Loucy (cell line): ENCODE data around the gene PPP1R37.
A peak's percentile ranks its signal among the peaks of the same experiment; 100 is the strongest.

Experiments used
- H2AFZ ChIP-seq: fragments of 200-600 bp; sonication (generic); 2 replicates; pipeline ENCODE4 v1.6.0; 2016; ENCODE audit warnings: antibody characterized with exemption, mild to moderate bottlenecking, low read length, moderate library complexity
- H3F3A ChIP-seq: fragments of 200-600 bp; 2 replicates; pipeline ENCODE4 v1.6.0; 2016; ENCODE audit warnings: antibody characterized with exemption, low read depth, mild to moderate bottlenecking
- H3K27me3 ChIP-seq: fragments of 200-600 bp; sonication (generic); 2 replicates; pipeline ENCODE4 v1.6.1; 2014; ENCODE audit warnings: low read length, mild to moderate bottlenecking; ENCODE audit not compliant: insufficient read depth, poor library complexity, severe bottlenecking
- H3K36me3 ChIP-seq: fragments of 200-600 bp; sonication (generic); 2 replicates; pipeline ENCODE4 v1.6.1; 2016; ENCODE audit warnings: low read length; ENCODE audit not compliant: insufficient read depth
- H3K4me1 ChIP-seq: fragments of 200-600 bp; sonication (generic); 2 replicates; pipeline ENCODE4 v1.5.1; 2014; ENCODE audit warnings: low read length, mild to moderate bottlenecking; ENCODE audit not compliant: insufficient read depth, poor library complexity, severe bottlenecking
- H3K4me2 ChIP-seq: fragments of 200-600 bp; sonication (generic); 2 replicates; pipeline ENCODE4 v1.6.0; 2014; ENCODE audit warnings: antibody characterized with exemption, low read length, low read depth, mild to moderate bottlenecking; ENCODE audit not compliant: poor library complexity, severe bottlenecking
- H3K4me3 ChIP-seq: fragments of 200-600 bp; sonication (generic); 2 replicates; pipeline ENCODE4 v1.5.1; 2014; ENCODE audit warnings: low read length, mild to moderate bottlenecking, mixed read lengths; ENCODE audit not compliant: poor library complexity, severe bottlenecking
- H3K79me2 ChIP-seq: fragments of 200-600 bp; sonication (generic); 2 replicates; pipeline ENCODE4 v1.6.1; 2014; ENCODE audit warnings: low read length; ENCODE audit not compliant: insufficient read depth
- H3K9ac ChIP-seq: fragments of 200-600 bp; sonication (generic); 2 replicates; pipeline ENCODE4 v1.6.0; 2014; ENCODE audit warnings: mild to moderate bottlenecking, low read depth, low read length, moderate library complexity; ENCODE audit not compliant: poor library complexity, severe bottlenecking
- H3K9me2 ChIP-seq: fragments of 200-600 bp; sonication (generic); replicated peaks from 2 replicates; pipeline ENCODE4 v1.6.1; 2016; ENCODE audit warnings: low read depth, low read length, mixed read lengths
- H3K9me3 ChIP-seq: fragments of 200-600 bp; sonication (generic); 2 replicates; pipeline ENCODE4 v1.6.1; 2014; ENCODE audit warnings: mild to moderate bottlenecking, antibody characterized with exemption, low read length, low read depth; ENCODE audit not compliant: insufficient read depth
- H4K20me1 ChIP-seq: fragments of 200-600 bp; sonication (generic); 2 replicates; pipeline ENCODE4 v1.6.0; 2014; ENCODE audit warnings: antibody characterized with exemption, low read length, mild to moderate bottlenecking; ENCODE audit not compliant: insufficient read depth, poor library complexity, severe bottlenecking
- EZH2phosphoT487 ChIP-seq: fragments of 200-600 bp; IDR thresholded peaks from 2 replicates; pipeline ENCODE4 v1.6.1; 2018; ENCODE audit warnings: antibody characterized with exemption, mild to moderate bottlenecking, moderate library complexity, borderline replicate concordance
- TF ChIP-seq, protein P1 (sequence below): fragments of 200-600 bp; sonication (generic); conservative IDR thresholded peaks from 2 replicates; pipeline ENCODE4 v1.5.1; 2014; ENCODE audit warnings: mild to moderate bottlenecking, antibody characterized with exemption, low read length

The PPP1R37 gene

DNA sequence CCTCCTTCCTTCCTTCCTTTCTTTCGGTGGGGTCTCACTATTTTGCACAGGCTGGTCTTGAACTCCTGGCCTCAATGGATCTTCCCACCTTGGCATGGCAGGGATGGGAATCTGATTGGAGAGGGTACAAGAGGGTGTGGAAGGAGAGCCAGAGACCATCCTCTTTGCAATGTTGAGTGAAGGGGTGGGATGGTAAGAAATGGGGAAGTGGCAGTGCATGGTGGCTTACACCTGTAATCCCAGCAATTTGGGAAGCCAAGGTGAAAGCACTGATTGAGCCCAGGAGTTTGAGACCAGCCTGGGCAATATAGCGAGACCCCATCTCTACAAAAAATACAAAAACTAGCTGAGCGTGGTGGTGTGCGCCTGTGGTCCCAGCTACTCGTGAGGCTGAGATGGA lies 91.1 kb downstream of the PPP1R37 start:
- no peak for TF ChIP-seq EZH2phosphoT487
- TF ChIP-seq, protein P1, sequence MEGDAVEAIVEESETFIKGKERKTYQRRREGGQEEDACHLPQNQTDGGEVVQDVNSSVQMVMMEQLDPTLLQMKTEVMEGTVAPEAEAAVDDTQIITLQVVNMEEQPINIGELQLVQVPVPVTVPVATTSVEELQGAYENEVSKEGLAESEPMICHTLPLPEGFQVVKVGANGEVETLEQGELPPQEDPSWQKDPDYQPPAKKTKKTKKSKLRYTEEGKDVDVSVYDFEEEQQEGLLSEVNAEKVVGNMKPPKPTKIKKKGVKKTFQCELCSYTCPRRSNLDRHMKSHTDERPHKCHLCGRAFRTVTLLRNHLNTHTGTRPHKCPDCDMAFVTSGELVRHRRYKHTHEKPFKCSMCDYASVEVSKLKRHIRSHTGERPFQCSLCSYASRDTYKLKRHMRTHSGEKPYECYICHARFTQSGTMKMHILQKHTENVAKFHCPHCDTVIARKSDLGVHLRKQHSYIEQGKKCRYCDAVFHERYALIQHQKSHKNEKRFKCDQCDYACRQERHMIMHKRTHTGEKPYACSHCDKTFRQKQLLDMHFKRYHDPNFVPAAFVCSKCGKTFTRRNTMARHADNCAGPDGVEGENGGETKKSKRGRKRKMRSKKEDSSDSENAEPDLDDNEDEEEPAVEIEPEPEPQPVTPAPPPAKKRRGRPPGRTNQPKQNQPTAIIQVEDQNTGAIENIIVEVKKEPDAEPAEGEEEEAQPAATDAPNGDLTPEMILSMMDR: no peak
- Histone ChIP-seq H3K79me2 (peaks cover 15% of the 10 kb centered on the region; the same call in 1 of the 2 replicates), H3K4me3 (no peak overlapping the region), H3K4me1 (peaks cover 5% of the 10 kb centered on the region), H3K36me3 (no peaks in the 10 kb centered on the region), H3K4me2 (no peak overlapping the region), H4K20me1 (peaks cover 4% of the 10 kb centered on the region), H3K9ac (no peak overlapping the region), H2AFZ (no peak overlapping the region), H3K9me3 (no peaks in the 10 kb centered on the region), H3F3A (no peaks in the 10 kb centered on the region), H3K27me3 (no peaks in the 10 kb centered on the region), H3K9me2 (no peaks in the 10 kb centered on the region)

- no peak for TF ChIP-seq EZH2phosphoT487
- TF ChIP-seq, protein P1: no peak
- Histone ChIP-seq H3K4me2 (peak overlapping the region; percentile 55), H3K9me2 (no peaks in the 10 kb centered on the region)
Observed at GRCh38 chr19:45186509-45187334, 93.7 kb downstream of the PPP1R37 start.

DNA sequence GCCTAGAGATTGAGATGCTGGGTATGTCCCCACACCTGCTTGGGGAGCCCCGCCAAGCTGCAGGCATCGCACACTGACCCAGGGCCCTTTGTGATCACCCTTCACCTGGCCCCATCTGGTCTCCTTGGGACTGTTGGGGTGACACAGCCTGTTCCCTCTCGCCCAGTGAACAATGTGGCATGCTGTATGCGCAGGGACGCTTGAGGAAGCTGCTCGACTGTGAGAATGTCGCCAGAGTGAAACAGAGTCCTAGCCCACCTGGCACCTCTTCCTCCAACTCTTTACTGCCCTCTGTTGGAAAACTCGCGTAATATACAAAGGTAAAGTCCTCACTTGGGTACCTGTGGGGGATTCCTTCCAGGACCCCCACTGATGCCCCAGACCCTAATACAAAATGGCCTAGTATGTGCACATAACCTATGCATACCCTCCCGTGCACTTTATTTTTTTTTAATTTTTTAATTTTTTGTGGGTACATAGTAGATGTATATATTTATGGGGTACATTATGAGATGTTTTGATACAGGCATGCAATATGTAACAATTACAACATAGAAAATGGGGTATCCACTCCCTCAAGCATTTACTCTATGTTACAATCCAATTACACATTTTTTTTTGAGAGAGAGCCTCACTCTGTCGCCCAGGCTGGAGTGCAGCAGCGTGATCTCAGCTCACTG lies 94.6 kb downstream of the PPP1R37 start:
- Histone ChIP-seq H4K20me1 (no peaks in the 10 kb centered on the region), H3F3A (no peaks in the 10 kb centered on the region), H3K4me2 (peak overlapping the region; percentile 55), H3K4me3 (no peak overlapping the region), H3K9ac (no peak overlapping the region), H2AFZ (peak overlapping the region; percentile 82), H3K27me3 (no peaks in the 10 kb centered on the region), H3K4me1 (no peaks in the 10 kb centered on the region), H3K9me3 (no peaks in the 10 kb centered on the region), H3K36me3 (no peaks in the 10 kb centered on the region), H3K9me2 (no peaks in the 10 kb centered on the region), H3K79me2 (no peaks in the 10 kb centered on the region)
- TF ChIP-seq, protein P1: peak; percentile 69
- no peak for TF ChIP-seq EZH2phosphoT487

More at GRCh38 chr19:45186509-45187334, 93.7 kb downstream of the PPP1R37 start:
- no peaks in the 10 kb centered on the region for H3K79me2 ChIP-seq
- no peaks in the 10 kb centered on the region for H3K4me1 ChIP-seq
- H3K27me3 ChIP-seq: no peaks in the 10 kb centered on the region
- no peaks in the 10 kb centered on the region for H4K20me1 ChIP-seq
- H3K36me3 ChIP-seq: no peaks in the 10 kb centered on the region
- no peaks in the 10 kb centered on the region for H3F3A ChIP-seq
- no peak overlapping the region for H3K4me3 ChIP-seq
- no peak overlapping the region for H3K9ac ChIP-seq
- H2AFZ ChIP-seq: peak overlapping the region; percentile 82
- no peaks in the 10 kb centered on the region for H3K9me3 ChIP-seq
